GM12874 (cell line): ENCODE results near the gene IL1RAPL2.

Experiments
- CTCF ChIP-seq: IDR thresholded peaks from 2 replicates; pipeline ENCODE4 v1.5.1; 2011; ENCODE audit warnings: low read depth, mild to moderate bottlenecking, control low read depth, low read length, moderate library complexity; ENCODE audit not compliant: insufficient read depth

The IL1RAPL2 gene

GRCh38 chrX:105495376-105495775, 929.4 kb downstream of the IL1RAPL2 start:
- no peak for TF ChIP-seq CTCF

- no peak for TF ChIP-seq CTCF
These were observed 936.3 kb downstream of the IL1RAPL2 start for GRCh38 chrX:105502336-105502735.

GRCh38 chrX:105515561-105515960, 949.6 kb downstream of the IL1RAPL2 start:
- no peak for TF ChIP-seq CTCF

GRCh38 chrX:105526431-105526830, 960.4 kb downstream of the IL1RAPL2 start:
- TF ChIP-seq CTCF, result no peak

- no peak for TF ChIP-seq CTCF
These were observed 961.8 kb downstream of the IL1RAPL2 start for GRCh38 chrX:105527759-105528158.

- TF ChIP-seq CTCF, result no peak
These were observed 968.0 kb downstream of the IL1RAPL2 start for GRCh38 chrX:105533951-105534350.

GRCh38 chrX:105543283-105543682, 977.3 kb downstream of the IL1RAPL2 start:
- no peak for TF ChIP-seq CTCF

GRCh38 chrX:105550043-105550663, 984.2 kb downstream of the IL1RAPL2 start:
- no peak for TF ChIP-seq CTCF
